Adrenal gland (tissue), 12 donors: Measurements from ENCODE around the gene ST8SIA4. TPM values are rescaled to one million over a fixed set of nuclear protein-coding genes. Genes with fewer than 3 reads are reported as not detected.

Experiments used
- DNase-seq, 7 donors: peaks; one replicate each; pipeline ENCODE4 v3.0.0-alpha.2; 2019 to 2020
- H3K27ac ChIP-seq, 5 donors: fragments of 200-600 bp; sonication (generic) in 4 of 5; 1 replicate in 3 of 5; 2 replicates in 2 of 5; pipeline versions ENCODE4 v1.5.1 to v1.8.0; 2016 to 2020; ENCODE audit warnings: mild to moderate bottlenecking in 1 of 5
- H3K27me3 ChIP-seq: fragments of 200-600 bp; 2 replicates; pipeline ENCODE4 v1.8.0; 2021
- H3K36me3 ChIP-seq, 2 donors: fragments of 200-600 bp; replicated peaks in 1 of 2; 1 replicate in 1 of 2; 2 replicates in 1 of 2; pipeline versions ENCODE4 v1.5.1 to v1.8.0; 2018 to 2022
- H3K4me1 ChIP-seq, 2 donors: fragments of 200-600 bp; replicated peaks in 1 of 2; 1 replicate in 1 of 2; 2 replicates in 1 of 2; pipeline versions ENCODE4 v1.5.1 to v1.8.0; 2018 to 2021
- H3K4me3 ChIP-seq, 4 donors: fragments of 200-600 bp; sonication (generic) in 3 of 4; one replicate each; pipeline ENCODE4 v1.5.1; 2016 to 2018
- H3K9me3 ChIP-seq, 3 donors: fragments of 200-600 bp; sonication (generic) in 1 of 3; replicated peaks in 1 of 3; 1 replicate in 2 of 3; 2 replicates in 1 of 3; pipeline versions ENCODE4 v1.5.1 to v1.8.0; 2016 to 2021
- POLR2A ChIP-seq, 2 donors: fragments of 450-650 bp; IDR thresholded peaks; one replicate each; pipeline ENCODE4 v1.6.1; 2017; ENCODE audit warnings: antibody characterized with exemption in 2 of 2, mild to moderate bottlenecking in 2 of 2, moderate library complexity in 1 of 2
- WGBS, 4 donors: extraction: QIAGEN DNeasy Blood & Tissue Kit in 2 of 4; methylation state at CpG; one replicate each; pipeline versions ENCODE4 v1.1.5 to v1.1.7; 2013 to 2017; 5-methylcytosine and 5-hydroxymethylcytosine counted together
- intact Hi-C, 2 donors: fragments of 100-400 bp; cut with DNase I; formaldehyde crosslinking; loops; one replicate each; pipeline versions ENCODE4 v1.14.1 to v1.15.0; 2022 to 2023
- polyA plus RNA-seq, 3 donors: library from polyadenylated mRNA; stranded (reverse); fragments of 200-250 nt in 2 of 3; fragments of 350-450 nt in 1 of 3; fragmentation: Illumina TruSeq in 1 of 3; extraction: RNeasy Lipid Tissue Mini Kit (QIAGEN cat#74804) in 1 of 3; gene quantifications; one replicate each; pipeline ENCODE4 v1.2.3, GENCODE V29; 2013 to 2014
- total RNA-seq, 9 donors: library from RNA; depleted of rRNA in 4 of 9; stranded (reverse); fragments of >200 nt in 4 of 9; fragments of 120-200 nt in 1 of 9; fragmentation: NEBNext Ultra II Directional in 1 of 9; extraction: Animal tissue kit (Norgen Biotek cat#: 25700) in 1 of 9; gene quantifications; one replicate each; pipeline versions ENCODE4 v1.1.0 to v1.2.4, GENCODE V29; 2013 to 2023
- TF ChIP-seq, protein P1 (sequence below), 6 experiments: fragments of 450-650 bp in 4 of 6; fragments of 200-600 bp in 2 of 6; sonication (generic) in 1 of 6; IDR thresholded peaks; 1 replicate in 5 of 6; 2 replicates in 1 of 6; pipeline versions ENCODE4 v1.5.1 to v1.8.0; 2016 to 2021; ENCODE audit warnings: antibody characterized with exemption in 6 of 6, mild to moderate bottlenecking in 2 of 6, moderate library complexity in 1 of 6
- donor health status: healthy with polysubstance abuse.
- donor health status: Bipolar disorder and iron deficiency.
- donor health status: DM: yes; HTN: yes; CAD: no.
- donor health status: DM: no; HTN: no; CAD: no.
- donor health status: DM: no; HTN: no; CAD: no.
- donor health status: DM: yes; HTN: yes; CAD: no.

Gene ST8SIA4
- total and polyA plus RNA-seq, 12 donors = 0.85 to 11.4 (median 5.5) TPM

DNA sequence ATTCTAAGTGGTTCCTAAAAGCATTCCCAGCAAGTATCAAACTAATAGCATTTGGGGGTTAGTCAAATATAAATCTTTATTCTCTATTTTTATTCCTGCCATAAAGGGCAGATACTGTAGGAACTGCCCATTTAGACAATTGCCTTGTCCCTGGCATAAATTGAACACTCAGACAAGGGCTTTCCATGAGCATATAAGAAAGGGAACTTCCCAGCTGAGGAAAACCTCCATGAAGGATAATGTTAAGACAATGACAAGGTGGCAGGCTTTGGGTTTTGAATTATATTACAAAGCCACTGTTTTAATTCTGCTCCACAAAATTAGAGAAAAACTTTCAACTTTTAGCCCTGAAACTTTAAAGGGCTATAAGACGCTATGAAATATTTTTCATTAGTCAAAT is 81.3 kb downstream of the ST8SIA4 start:
- no peak for TF ChIP-seq POLR2A (IDR thresholded peaks at IDR 0.05)
- TF ChIP-seq, protein P1, sequence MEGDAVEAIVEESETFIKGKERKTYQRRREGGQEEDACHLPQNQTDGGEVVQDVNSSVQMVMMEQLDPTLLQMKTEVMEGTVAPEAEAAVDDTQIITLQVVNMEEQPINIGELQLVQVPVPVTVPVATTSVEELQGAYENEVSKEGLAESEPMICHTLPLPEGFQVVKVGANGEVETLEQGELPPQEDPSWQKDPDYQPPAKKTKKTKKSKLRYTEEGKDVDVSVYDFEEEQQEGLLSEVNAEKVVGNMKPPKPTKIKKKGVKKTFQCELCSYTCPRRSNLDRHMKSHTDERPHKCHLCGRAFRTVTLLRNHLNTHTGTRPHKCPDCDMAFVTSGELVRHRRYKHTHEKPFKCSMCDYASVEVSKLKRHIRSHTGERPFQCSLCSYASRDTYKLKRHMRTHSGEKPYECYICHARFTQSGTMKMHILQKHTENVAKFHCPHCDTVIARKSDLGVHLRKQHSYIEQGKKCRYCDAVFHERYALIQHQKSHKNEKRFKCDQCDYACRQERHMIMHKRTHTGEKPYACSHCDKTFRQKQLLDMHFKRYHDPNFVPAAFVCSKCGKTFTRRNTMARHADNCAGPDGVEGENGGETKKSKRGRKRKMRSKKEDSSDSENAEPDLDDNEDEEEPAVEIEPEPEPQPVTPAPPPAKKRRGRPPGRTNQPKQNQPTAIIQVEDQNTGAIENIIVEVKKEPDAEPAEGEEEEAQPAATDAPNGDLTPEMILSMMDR (IDR thresholded peaks at IDR 0.05) = no peak
- intact Hi-C loops = no loop called here

DNA sequence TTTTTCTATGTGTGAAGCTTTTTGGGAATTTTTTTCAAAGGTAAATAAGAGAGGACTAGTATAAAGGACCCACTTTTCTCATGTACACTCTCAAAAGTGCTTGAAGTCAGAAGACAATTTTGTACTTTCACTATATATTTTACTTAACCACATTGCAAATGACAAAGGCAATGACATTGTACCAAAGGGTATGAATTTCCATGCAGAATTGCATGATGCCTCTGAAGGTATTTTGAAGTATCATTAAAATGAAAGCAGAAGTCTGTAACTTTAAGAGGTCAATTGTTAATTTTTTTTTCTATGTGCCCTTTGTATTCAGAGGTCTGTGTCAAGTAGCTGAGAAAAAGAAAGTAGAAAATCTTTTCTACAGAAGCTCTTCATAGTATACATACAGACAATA is 84.7 kb downstream of the ST8SIA4 start:
- Histone ChIP-seq H3K4me1 (no peaks in the 10 kb centered on the region), H3K36me3 (no peaks in the 10 kb centered on the region), H3K27me3 (no peaks in the 10 kb centered on the region), H3K4me3 (no peak overlapping the region), H3K27ac (no peak overlapping the region), H3K9me3 (no peaks in the 10 kb centered on the region)
- no peak for DNase-seq
- TF ChIP-seq POLR2A (IDR thresholded peaks at IDR 0.05) = no peak
- TF ChIP-seq, protein P1 (IDR thresholded peaks at IDR 0.05) = no peak
- intact Hi-C loops = no loop called here

More for the DNA sequence above, 81.3 kb downstream of the ST8SIA4 start:
- H3K27ac ChIP-seq = no peak overlapping the region
- H3K4me1 ChIP-seq = peaks cover 0 to 3% of the 10 kb centered on the region in 2 donors
- no peak overlapping the region for H3K4me3 ChIP-seq
- no peaks in the 10 kb centered on the region for H3K27me3 ChIP-seq
- H3K9me3 ChIP-seq = no peaks in the 10 kb centered on the region
- H3K36me3 ChIP-seq = no peaks in the 10 kb centered on the region
- DNase-seq = no peak
- 65 to 88% (median 77%) methylated on average over 1 of the region's 1 CpG for WGBS, 4 donors

DNA sequence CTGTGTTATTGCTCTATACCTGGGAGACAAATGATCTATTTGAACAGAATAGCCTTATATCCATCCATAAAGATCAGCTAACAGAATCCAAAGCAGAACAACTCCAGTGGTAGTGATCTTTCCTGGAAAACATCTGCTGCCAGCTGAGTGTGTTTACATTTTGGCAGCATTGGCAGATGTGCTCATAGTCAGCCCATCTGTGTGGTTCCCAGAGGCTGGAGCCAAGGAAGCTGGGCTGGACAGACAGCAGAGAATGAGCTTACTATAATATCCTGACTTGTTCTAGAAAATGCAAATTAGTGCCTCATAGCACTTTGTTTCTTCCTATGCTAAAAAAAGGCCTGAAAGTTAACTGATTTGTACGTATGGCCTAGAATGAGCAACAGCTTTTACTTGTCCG is 99.7 kb downstream of the ST8SIA4 start:
- no peak for DNase-seq
- no peak for TF ChIP-seq POLR2A (IDR thresholded peaks at IDR 0.05)
- TF ChIP-seq, protein P1 (IDR thresholded peaks at IDR 0.05) = no peak
- Histone ChIP-seq H3K36me3 (no peaks in the 10 kb centered on the region), H3K4me3 (no peak overlapping the region), H3K27ac (no peak overlapping the region), H3K4me1 (no peaks in the 10 kb centered on the region), H3K27me3 (no peaks in the 10 kb centered on the region), H3K9me3 (no peaks in the 10 kb centered on the region)
- intact Hi-C loops = no loop called here
- 86 to 95% (median 94%) methylated on average over 2 of the region's 2 CpGs for WGBS, 4 donors

DNA sequence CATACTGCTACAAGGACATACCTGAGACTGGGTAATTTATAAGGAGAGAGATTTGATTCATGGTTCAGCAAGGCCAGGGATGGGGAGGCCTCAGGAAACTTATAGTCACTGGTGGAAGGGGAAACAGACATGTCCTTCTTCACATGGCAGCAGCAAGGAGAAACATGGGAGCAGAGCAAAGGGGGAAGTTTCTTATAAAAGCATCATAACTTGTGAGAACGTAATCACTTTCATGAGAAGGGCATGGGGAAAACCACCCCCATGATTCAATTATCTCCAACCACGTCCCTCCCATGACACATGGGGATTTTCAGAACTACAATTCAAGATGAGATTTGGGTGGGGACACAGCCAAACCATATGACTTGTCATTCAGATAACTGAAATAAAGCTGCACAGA is 100.9 kb downstream of the ST8SIA4 start:
- Histone ChIP-seq H3K27me3 (no peaks in the 10 kb centered on the region), H3K4me1 (no peaks in the 10 kb centered on the region), H3K36me3 (no peaks in the 10 kb centered on the region), H3K9me3 (no peaks in the 10 kb centered on the region), H3K27ac (no peak overlapping the region), H3K4me3 (no peak overlapping the region)
- TF ChIP-seq, protein P1 (IDR thresholded peaks at IDR 0.05) = no peak
- TF ChIP-seq POLR2A (IDR thresholded peaks at IDR 0.05) = no peak
- WGBS, 4 donors = 74 to 93% (median 88%) methylated on average over 2 of the region's 2 CpGs
- intact Hi-C loops = no loop called here
- DNase-seq = no peak
